ENCODE measurements around the gene AATK. TPM values are rescaled to one million over a fixed set of nuclear protein-coding genes. Genes with fewer than 3 reads are reported as not detected.

AATK gene
- total and polyA plus RNA-seq, 4 donors: 9.6 to 54.6 (median 23.7) TPM

GRCh38 chr17:81120149-81120484, 45.9 kb downstream of the AATK start:
- no peak for DNase-seq
- Histone ChIP-seq H3K4me1 (ENCODE audit: control insufficient read depth in 5 of 5, insufficient read depth in 5 of 5, low read length in 5 of 5) (peaks cover 0 to 9% (median 0%) of the 10 kb centered on the region in 5 donors), H3K9ac (ENCODE audit: insufficient read depth in 1 of 2, low read length in 2 of 2) (no peak overlapping the region), H3K4me3 (no peak overlapping the region), H3K27ac (ENCODE audit: low read depth in 1 of 2, low read length in 1 of 2) (peak overlapping the region in 1 of 2 donors; percentile 30), H3K27me3 (ENCODE audit: control insufficient read depth in 3 of 3, insufficient read depth in 3 of 3, low read length in 2 of 3) (peaks cover 0 to 4% (median 3%) of the 10 kb centered on the region in 3 donors), H3K9me3 (ENCODE audit: control insufficient read depth in 4 of 4, insufficient read depth in 3 of 4, low read length in 3 of 4) (no peaks in the 10 kb centered on the region), H3K36me3 (ENCODE audit: control insufficient read depth in 4 of 4, insufficient read depth in 4 of 4, low read length in 4 of 4) (peaks cover 0 to 65% (median 0%) of the 10 kb centered on the region in 4 donors)
- no peak for TF ChIP-seq CTCF (IDR thresholded peaks at IDR 0.05; ENCODE audit: control extremely low read depth, extremely low read depth)
- 89 to 91% methylated on average over 33 of the region's 33 CpGs for WGBS, 2 donors
- no peak for ATAC-seq (ENCODE audit: insufficient read depth, low FRiP score)

- H3K9ac ChIP-seq (ENCODE audit: insufficient read depth in 1 of 2, low read length in 2 of 2): no peak overlapping the region
- no peak overlapping the region for H3K4me3 ChIP-seq
- DNase-seq (peak; percentile 70 to 90 (median 86)), ATAC-seq (ENCODE audit: insufficient read depth, low FRiP score) (peak; percentile 57)
- peak overlapping the region in 1 of 2 donors; percentile 30 for H3K27ac ChIP-seq (ENCODE audit: low read depth in 1 of 2, low read length in 1 of 2)
- TF ChIP-seq CTCF (IDR thresholded peaks at IDR 0.05; ENCODE audit: control extremely low read depth, extremely low read depth): no peak
- WGBS, 2 donors: 26 to 48% methylated on average over 74 to 89 of the region's 89 CpGs
- peaks cover 0 to 4% (median 3%) of the 10 kb centered on the region in 3 donors for H3K27me3 ChIP-seq (ENCODE audit: control insufficient read depth in 3 of 3, insufficient read depth in 3 of 3, low read length in 2 of 3)
- no peaks in the 10 kb centered on the region for H3K9me3 ChIP-seq (ENCODE audit: control insufficient read depth in 4 of 4, insufficient read depth in 3 of 4, low read length in 3 of 4)
- peaks cover 0 to 9% (median 0%) of the 10 kb centered on the region in 5 donors for H3K4me1 ChIP-seq (ENCODE audit: control insufficient read depth in 5 of 5, insufficient read depth in 5 of 5, low read length in 5 of 5)
- peaks cover 0 to 62% (median 0%) of the 10 kb centered on the region in 4 donors for H3K36me3 ChIP-seq (ENCODE audit: control insufficient read depth in 4 of 4, insufficient read depth in 4 of 4, low read length in 4 of 4)
Observed at GRCh38 chr17:81119223-81120148, 46.5 kb downstream of the AATK start.

GRCh38 chr17:81118308-81119221, 47.5 kb downstream of the AATK start:
- H3K9me3 ChIP-seq (ENCODE audit: control insufficient read depth in 4 of 4, insufficient read depth in 3 of 4, low read length in 3 of 4): no peaks in the 10 kb centered on the region
- peak overlapping the region in 1 of 2 donors; percentile 23 for H3K27ac ChIP-seq (ENCODE audit: low read depth in 1 of 2, low read length in 1 of 2)
- H3K9ac ChIP-seq (ENCODE audit: insufficient read depth in 1 of 2, low read length in 2 of 2): no peak overlapping the region
- TF ChIP-seq CTCF (IDR thresholded peaks at IDR 0.05; ENCODE audit: control extremely low read depth, extremely low read depth): no peak
- no peak for DNase-seq
- 68 to 72% methylated on average over 24 of the region's 24 CpGs for WGBS, 2 donors
- H3K27me3 ChIP-seq (ENCODE audit: control insufficient read depth in 3 of 3, insufficient read depth in 3 of 3, low read length in 2 of 3): peaks cover 0 to 4% (median 3%) of the 10 kb centered on the region in 3 donors
- no peak for ATAC-seq (ENCODE audit: insufficient read depth, low FRiP score)
- H3K4me3 ChIP-seq: no peak overlapping the region
- H3K4me1 ChIP-seq (ENCODE audit: control insufficient read depth in 5 of 5, insufficient read depth in 5 of 5, low read length in 5 of 5): peaks cover 0 to 9% (median 0%) of the 10 kb centered on the region in 5 donors
- peaks cover 0 to 55% (median 0%) of the 10 kb centered on the region in 4 donors for H3K36me3 ChIP-seq (ENCODE audit: control insufficient read depth in 4 of 4, insufficient read depth in 4 of 4, low read length in 4 of 4)
